H1 (cell line): Measurements from ENCODE around the gene RAB11A. TPM values are rescaled to one million over a fixed set of nuclear protein-coding genes. Genes with fewer than 3 reads are reported as not detected.
A peak's percentile ranks its signal among the peaks of the same experiment; 100 is the strongest.

Experiments
- CTCF ChIA-PET: fragments of 300-600 bp; sonication (Branson Sonifier 250); formaldehyde crosslinking; loops from one replicate; lab custom pipeline; 2021; ENCODE audit not compliant: partially characterized antibody; lab: Charles Lee
- POLR2A ChIA-PET: fragments of 300-600 bp; sonication (Branson Sonifier 250); formaldehyde crosslinking; loops from one replicate; lab custom pipeline; 2021; ENCODE audit warnings: inconsistent platforms; ENCODE audit not compliant: partially characterized antibody; lab: Charles Lee
- DNase-seq, 2 experiments: peaks; one replicate each; pipeline versions ENCODE4 v3.0.0 to v3.0.0-alpha.2; 2010 to 2022; ENCODE audit warnings: low spot score in 2 of 2, low read depth in 1 of 2, mixed read lengths in 1 of 2
- FAIRE-seq: peaks from 2 replicates; lab custom pipeline; 2011; peaks lifted over from hg19 to GRCh38; lab: Jason Lieb, UNC
- H2AFZ ChIP-seq: 2 replicates; pipeline ENCODE4 v1.8.1; 2012; ENCODE audit warnings: low read length, inconsistent platforms
- H2AK5ac ChIP-seq: 2 replicates; pipeline ENCODE4 v1.6.1; 2013; ENCODE audit warnings: low read depth, low read length
- H2BK120ac ChIP-seq: replicated peaks from 2 replicates; pipeline ENCODE3; 2013; ENCODE audit warnings: low read depth, low read length, inconsistent platforms
- H2BK12ac ChIP-seq: 2 replicates; pipeline ENCODE4 v1.6.1; 2013; ENCODE audit warnings: low read depth, low read length
- H2BK15ac ChIP-seq: 2 replicates; pipeline ENCODE4 v1.6.1; 2013; ENCODE audit warnings: low read length
- H2BK20ac ChIP-seq: 2 replicates; pipeline ENCODE4 v1.6.1; 2013; ENCODE audit warnings: low read length
- H2BK5ac ChIP-seq: 2 replicates; pipeline ENCODE4 v1.6.1; 2013; ENCODE audit warnings: low read depth, low read length
- H3K14ac ChIP-seq: 2 replicates; pipeline ENCODE4 v1.6.1; 2013; ENCODE audit warnings: inconsistent platforms; ENCODE audit not compliant: insufficient read length
- H3K18ac ChIP-seq: 2 replicates; pipeline ENCODE4 v1.6.1; 2013; ENCODE audit warnings: low read length; ENCODE audit errors: extremely low read depth
- H3K23ac ChIP-seq: 2 replicates; pipeline ENCODE4 v1.6.1; 2013; ENCODE audit warnings: inconsistent platforms; ENCODE audit not compliant: insufficient read length
- H3K23me2 ChIP-seq: 2 replicates; pipeline ENCODE4 v1.6.1; 2013; ENCODE audit warnings: low read depth, low read length
- H3K27ac ChIP-seq: 2 replicates; pipeline ENCODE4 v1.6.1; 2011; ENCODE audit warnings: low read depth, low read length, inconsistent platforms
- H3K27me3 ChIP-seq, 4 experiments: replicated peaks in 1 of 4; 1 replicate in 1 of 4; 2 replicates in 3 of 4; pipeline versions ENCODE4 v1.6.1 to v1.8.1; 2011 to 2013; ENCODE audit warnings: low read length in 3 of 4, mild to moderate bottlenecking in 3 of 4, inconsistent platforms in 2 of 4, mixed read lengths in 2 of 4, moderate library complexity in 1 of 4; ENCODE audit not compliant: control insufficient read depth in 3 of 4, insufficient read depth in 3 of 4; ENCODE audit errors: extremely low read depth in 1 of 4
- H3K36me3 ChIP-seq, 4 experiments: 2 replicates each; pipeline versions ENCODE4 v1.6.1 to v1.8.1; 2011 to 2013; ENCODE audit warnings: mild to moderate bottlenecking in 4 of 4, low read length in 3 of 4, moderate library complexity in 2 of 4, control low read depth in 1 of 4, inconsistent platforms in 1 of 4; ENCODE audit not compliant: insufficient read depth in 4 of 4, control insufficient read depth in 2 of 4
- H3K4ac ChIP-seq: replicated peaks from 2 replicates; pipeline ENCODE3; 2013; ENCODE audit warnings: low read length, low read depth, mixed read lengths, inconsistent platforms; ENCODE audit not compliant: insufficient read length
- H3K4me1 ChIP-seq, 4 experiments: replicated peaks in 1 of 4; 1 replicate in 1 of 4; 2 replicates in 3 of 4; pipeline versions ENCODE4 v1.6.1 to v1.8.1; 2011 to 2013; ENCODE audit warnings: low read length in 3 of 4, inconsistent platforms in 2 of 4, mixed read lengths in 1 of 4; ENCODE audit not compliant: insufficient read depth in 4 of 4, control insufficient read depth in 3 of 4
- H3K4me2 ChIP-seq, 2 experiments: 2 replicates each; pipeline versions ENCODE4 v1.6.1 to v1.8.1; 2011 to 2013; ENCODE audit warnings: low read depth in 2 of 2, low read length in 2 of 2, control low read depth in 1 of 2, inconsistent platforms in 1 of 2, mild to moderate bottlenecking in 1 of 2; ENCODE audit not compliant: insufficient read depth in 1 of 2
- H3K4me3 ChIP-seq, 4 experiments: fragments of 200-600, 300-600 bp in 1 of 4; sonication (generic), shearing (Covaris generic), sonication (Bioruptor Twin) in 1 of 4; 2 replicates each; pipeline versions ENCODE4 v1.5.1 to v1.8.1; 2011 to 2016; ENCODE audit warnings: low read length in 4 of 4, low read depth in 3 of 4, control low read depth in 2 of 4, inconsistent platforms in 2 of 4, mild to moderate bottlenecking in 2 of 4, mixed read lengths in 1 of 4, moderate library complexity in 1 of 4; ENCODE audit not compliant: insufficient read depth in 2 of 4; ENCODE audit errors: extremely low read depth in 1 of 4
- H3K56ac ChIP-seq: replicated peaks from 2 replicates; pipeline ENCODE3; 2013; ENCODE audit warnings: low read depth, mild to moderate bottlenecking, mixed read lengths, low read length, inconsistent platforms; ENCODE audit not compliant: insufficient read length
- H3K79me1 ChIP-seq: 2 replicates; pipeline ENCODE4 v1.6.1; 2013; ENCODE audit warnings: low read depth, low read length, control low read depth
- H3K79me2 ChIP-seq, 2 experiments: 2 replicates each; pipeline versions ENCODE4 v1.6.1 to v1.8.1; 2012 to 2013; ENCODE audit warnings: low read length in 2 of 2, mild to moderate bottlenecking in 2 of 2, inconsistent platforms in 1 of 2; ENCODE audit not compliant: insufficient read depth in 2 of 2, control insufficient read depth in 1 of 2
- H3K9ac ChIP-seq, 4 experiments: replicated peaks in 1 of 4; 1 replicate in 1 of 4; 2 replicates in 3 of 4; pipeline versions ENCODE4 v1.6.1 to v1.8.1; 2011 to 2013; ENCODE audit warnings: low read depth in 3 of 4, low read length in 3 of 4, control low read depth in 2 of 4, mild to moderate bottlenecking in 2 of 4, moderate library complexity in 2 of 4, inconsistent platforms in 1 of 4; ENCODE audit errors: extremely low read depth in 1 of 4
- H3K9me3 ChIP-seq, 2 experiments: 2 replicates each; pipeline versions ENCODE4 v1.6.1 to v1.8.1; 2012 to 2013; ENCODE audit warnings: mild to moderate bottlenecking in 2 of 2, moderate library complexity in 2 of 2, control low read depth in 1 of 2, inconsistent platforms in 1 of 2, low read depth in 1 of 2, low read length in 1 of 2, mixed read lengths in 1 of 2; ENCODE audit not compliant: insufficient read depth in 2 of 2
- H4K20me1 ChIP-seq, 2 experiments: replicated peaks in 1 of 2; 2 replicates each; pipeline versions ENCODE3 to v1.8.1; 2011 to 2013; ENCODE audit warnings: inconsistent platforms in 2 of 2, low read length in 2 of 2, mild to moderate bottlenecking in 1 of 2; ENCODE audit not compliant: insufficient read depth in 2 of 2, control insufficient read depth in 1 of 2
- H4K5ac ChIP-seq: 2 replicates; pipeline ENCODE4 v1.6.1; 2013; ENCODE audit warnings: low read length, low read depth, mixed read lengths, inconsistent platforms; ENCODE audit not compliant: insufficient read length
- H4K8ac ChIP-seq: 2 replicates; pipeline ENCODE4 v1.8.0; 2013; ENCODE audit warnings: mild to moderate bottlenecking, moderate library complexity, low read length, inconsistent platforms; ENCODE audit not compliant: insufficient read depth; ENCODE audit errors: extremely low read depth
- H4K91ac ChIP-seq: replicated peaks from 2 replicates; pipeline ENCODE3; 2013; ENCODE audit warnings: low read length, mixed read lengths, inconsistent platforms; ENCODE audit not compliant: insufficient read length
- CREB1 ChIP-seq: IDR thresholded peaks from 2 replicates; pipeline ENCODE4 v1.6.1; 2012; ENCODE audit warnings: inconsistent platforms
- EZH2 ChIP-seq: fragments of 200-600 bp; sonication (generic); IDR thresholded peaks from 2 replicates; pipeline ENCODE4 v1.7.1; 2012; ENCODE audit warnings: low read depth, mild to moderate bottlenecking, moderate library complexity, low read length, inconsistent platforms; ENCODE audit not compliant: severe bottlenecking
- POU5F1 ChIP-seq: IDR thresholded peaks from 2 replicates; pipeline ENCODE4 v1.6.1; 2011; ENCODE audit warnings: low read depth, mild to moderate bottlenecking, low read length, moderate library complexity
- TCF12 ChIP-seq: IDR thresholded peaks from 2 replicates; pipeline ENCODE4 v1.6.1; 2011; ENCODE audit warnings: low read depth, mild to moderate bottlenecking, low read length
- WGBS, 2 experiments: shearing (Covaris generic) in 1 of 2; methylation state at CpG; one replicate each; pipeline versions ENCODE4 v1.1.6 to v1.1.7; 2013 to 2015; ENCODE audit warnings: low lambda C conversion rate in 2 of 2, mixed read lengths in 2 of 2, inconsistent platforms in 1 of 2, low coverage in 1 of 2, missing lambda C conversion rate in 1 of 2; ENCODE audit not compliant: insufficient replicate concordance in 2 of 2, insufficient coverage in 1 of 2, insufficient read length in 1 of 2; ENCODE audit errors: extremely low coverage in 1 of 2, missing lambda C conversion rate in 1 of 2; 5-methylcytosine and 5-hydroxymethylcytosine counted together
- polyA plus RNA-seq, 7 experiments: library from polyadenylated mRNA; depleted of rRNA in 3 of 7; stranded (reverse) in 5 of 7; unstranded in 2 of 7; fragments of >200 nt in 5 of 7; fragments of 200-250 nt in 2 of 7; gene quantifications; 1 replicate in 5 of 7; 2 replicates in 1 of 7; 4 replicates in 1 of 7; pipeline versions ENCODE4 v1.2.1 to v1.2.3, GENCODE V29; 2011 to 2013; ENCODE audit warnings: missing spikeins in 2 of 7, mixed read lengths in 2 of 7
- total RNA-seq: library from RNA; stranded (reverse); fragmentation: NEBNext Ultra II Directional; extraction: Animal tissue kit (Norgen Biotek cat#: 25700); gene quantifications from 2 replicates; pipeline ENCODE4 v1.2.1, GENCODE V29; 2021
- TF ChIP-seq, protein P1 (sequence below): IDR thresholded peaks from 2 replicates; pipeline ENCODE4 v1.6.1; 2012; ENCODE audit warnings: inconsistent platforms
- TF ChIP-seq, protein P2 (sequence below): IDR thresholded peaks from 2 replicates; pipeline ENCODE4 v1.6.1; 2011; ENCODE audit warnings: low read depth, mild to moderate bottlenecking, low read length; ENCODE audit not compliant: insufficient read depth

RAB11A gene
- total and polyA plus RNA-seq, 2 of the 8 experiments (the other 6 are each of a cell fraction or from before 2014, with no cell fraction given) = 211 to 254 TPM

DNA sequence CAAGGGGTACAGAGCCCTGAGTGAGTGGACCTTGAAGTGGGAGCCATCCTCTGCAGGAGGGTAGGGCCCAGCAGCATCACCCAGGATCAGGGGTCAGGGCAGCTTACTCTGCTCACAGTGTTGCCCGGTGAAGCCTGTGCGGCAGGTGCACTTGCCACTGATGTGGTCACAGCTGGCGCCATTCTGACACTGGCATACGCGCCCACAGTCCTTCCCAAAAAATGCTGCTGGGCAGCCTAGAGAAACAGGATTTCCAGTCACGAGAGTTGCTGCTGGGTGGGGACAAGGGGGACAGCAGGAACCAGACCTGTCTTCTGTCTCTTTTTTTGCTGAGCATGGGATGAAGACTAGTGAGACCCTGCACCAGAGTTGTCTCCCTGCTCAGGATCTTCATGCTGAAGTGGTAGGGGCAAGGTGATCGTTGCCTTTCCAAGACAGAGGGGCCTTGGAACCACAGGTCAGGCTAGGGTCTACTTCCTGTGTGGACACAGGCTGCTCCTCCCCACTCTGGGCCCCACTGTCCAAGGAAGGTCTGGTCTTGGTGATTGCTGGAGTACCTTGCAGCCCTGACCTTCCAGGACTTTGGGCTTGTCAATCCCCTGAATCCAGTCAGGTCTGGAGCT is 46.9 kb downstream of the RAB11A start:
- FAIRE-seq = no peak
- TF ChIP-seq CREB1 = no peak
- no peak for TF ChIP-seq EZH2
- TF ChIP-seq, protein P1, sequence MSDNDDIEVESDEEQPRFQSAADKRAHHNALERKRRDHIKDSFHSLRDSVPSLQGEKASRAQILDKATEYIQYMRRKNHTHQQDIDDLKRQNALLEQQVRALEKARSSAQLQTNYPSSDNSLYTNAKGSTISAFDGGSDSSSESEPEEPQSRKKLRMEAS = no peak
- TF ChIP-seq, protein P2, sequence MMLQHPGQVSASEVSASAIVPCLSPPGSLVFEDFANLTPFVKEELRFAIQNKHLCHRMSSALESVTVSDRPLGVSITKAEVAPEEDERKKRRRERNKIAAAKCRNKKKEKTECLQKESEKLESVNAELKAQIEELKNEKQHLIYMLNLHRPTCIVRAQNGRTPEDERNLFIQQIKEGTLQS = no peak
- TF ChIP-seq TCF12 = no peak
- no peak for TF ChIP-seq POU5F1

More for the DNA sequence above, 46.9 kb downstream of the RAB11A start:
- no peak overlapping the region for H2BK15ac ChIP-seq
- no peak overlapping the region for H3K23ac ChIP-seq
- no peak overlapping the region for H2BK120ac ChIP-seq
- no peaks in the 10 kb centered on the region for H3K9me3 ChIP-seq
- ChIA-PET CTCF (interaction anchor here (0.6 to 6.2 kb wide), 28 partner anchors 9 to 850 kb away, joined by 3 to 46 read pairs (median 4); partner anchors contain the start of gene INTS14), POLR2A (no interaction called here)
- no peak overlapping the region for H3K18ac ChIP-seq
- no peak overlapping the region; the same call in 1 of the 2 replicates for H4K8ac ChIP-seq
- no peak overlapping the region for H4K91ac ChIP-seq
- no peak overlapping the region for H3K14ac ChIP-seq
- peaks cover 0 to 8% (median 2%) of the 10 kb centered on the region in 4 experiments; a peak in 5 of 7 replicates for H3K4me1 ChIP-seq
- no peaks in the 10 kb centered on the region for H3K79me1 ChIP-seq
- peak overlapping the region; percentile 50; the same call in 1 of the 2 replicates for H2BK5ac ChIP-seq
- peak overlapping the region in 1 of 4 experiments; percentile 27; a peak in 1 of 7 replicates for H3K9ac ChIP-seq
- H4K20me1 ChIP-seq = peaks cover 0 to 4% of the 10 kb centered on the region in 2 experiments
- H4K5ac ChIP-seq = no peak overlapping the region
- H3K56ac ChIP-seq = no peak overlapping the region
- 97% methylated on average over 7 of the region's 7 CpGs; no CpG with 5 or more reads in 1 of the 2 experiments for WGBS, 2 experiments
- H3K27ac ChIP-seq = no peak overlapping the region; the same call in 1 of the 2 replicates
- H3K4ac ChIP-seq = no peak overlapping the region
- DNase-seq = no peak
- peaks cover 0 to under 1% (median 0%) of the 10 kb centered on the region in 4 experiments; a peak in 1 of 8 replicates for H3K36me3 ChIP-seq
- H3K27me3 ChIP-seq = no peaks in the 10 kb centered on the region
- no peaks in the 10 kb centered on the region for H3K23me2 ChIP-seq
- H2BK12ac ChIP-seq = no peak overlapping the region; the same call in 1 of the 2 replicates
- no peak overlapping the region for H3K4me2 ChIP-seq
- H3K79me2 ChIP-seq = no peaks in the 10 kb centered on the region
- H3K4me3 ChIP-seq = no peak overlapping the region
- no peak overlapping the region for H2AK5ac ChIP-seq
- no peak overlapping the region for H2BK20ac ChIP-seq
- H2AFZ ChIP-seq = no peak overlapping the region
